Adrenal gland (tissue), 5 donors: ENCODE data around the gene SETSIP.

Experiments
- POLR2A ChIP-seq, 2 donors: fragments of 450-650 bp; IDR thresholded peaks; one replicate each; pipeline ENCODE4 v1.6.1; 2017; ENCODE audit warnings: antibody characterized with exemption in 2 of 2, mild to moderate bottlenecking in 2 of 2, moderate library complexity in 1 of 2
- TF ChIP-seq, protein P1 (sequence below), 6 experiments: fragments of 450-650 bp in 4 of 6; fragments of 200-600 bp in 2 of 6; sonication (generic) in 1 of 6; IDR thresholded peaks; 1 replicate in 5 of 6; 2 replicates in 1 of 6; pipeline versions ENCODE4 v1.5.1 to v1.8.0; 2016 to 2021; ENCODE audit warnings: antibody characterized with exemption in 6 of 6, mild to moderate bottlenecking in 2 of 6, moderate library complexity in 1 of 6
- donor health status: DM: no; HTN: no; CAD: no.

DNA sequence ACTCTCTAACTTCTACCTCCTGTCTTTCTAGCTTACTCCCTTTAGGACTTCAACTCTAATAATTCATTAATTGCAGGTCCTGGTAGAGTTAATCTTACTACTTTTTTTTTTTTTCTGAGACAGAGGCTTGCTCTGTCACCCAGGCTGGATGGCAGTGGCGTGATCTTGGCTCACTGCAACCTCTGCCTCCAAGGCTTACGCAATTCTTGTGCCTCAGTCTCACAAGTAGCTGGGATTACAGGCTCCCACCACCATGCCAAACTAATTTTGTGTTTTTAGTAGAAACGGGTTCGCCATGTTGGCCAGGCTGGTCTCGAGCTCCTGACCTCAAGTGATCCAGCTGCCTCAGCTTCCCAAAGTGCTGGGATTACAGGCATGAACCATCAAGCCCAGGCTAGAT, 20.7 kb upstream of the SETSIP start:
- TF ChIP-seq POLR2A (IDR thresholded peaks at IDR 0.05): no peak
- TF ChIP-seq, protein P1, sequence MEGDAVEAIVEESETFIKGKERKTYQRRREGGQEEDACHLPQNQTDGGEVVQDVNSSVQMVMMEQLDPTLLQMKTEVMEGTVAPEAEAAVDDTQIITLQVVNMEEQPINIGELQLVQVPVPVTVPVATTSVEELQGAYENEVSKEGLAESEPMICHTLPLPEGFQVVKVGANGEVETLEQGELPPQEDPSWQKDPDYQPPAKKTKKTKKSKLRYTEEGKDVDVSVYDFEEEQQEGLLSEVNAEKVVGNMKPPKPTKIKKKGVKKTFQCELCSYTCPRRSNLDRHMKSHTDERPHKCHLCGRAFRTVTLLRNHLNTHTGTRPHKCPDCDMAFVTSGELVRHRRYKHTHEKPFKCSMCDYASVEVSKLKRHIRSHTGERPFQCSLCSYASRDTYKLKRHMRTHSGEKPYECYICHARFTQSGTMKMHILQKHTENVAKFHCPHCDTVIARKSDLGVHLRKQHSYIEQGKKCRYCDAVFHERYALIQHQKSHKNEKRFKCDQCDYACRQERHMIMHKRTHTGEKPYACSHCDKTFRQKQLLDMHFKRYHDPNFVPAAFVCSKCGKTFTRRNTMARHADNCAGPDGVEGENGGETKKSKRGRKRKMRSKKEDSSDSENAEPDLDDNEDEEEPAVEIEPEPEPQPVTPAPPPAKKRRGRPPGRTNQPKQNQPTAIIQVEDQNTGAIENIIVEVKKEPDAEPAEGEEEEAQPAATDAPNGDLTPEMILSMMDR (IDR thresholded peaks at IDR 0.05): no peak
